ENCODE measurements around the gene SH2D3A. TPM values are rescaled to one million over a fixed set of nuclear protein-coding genes. Genes with fewer than 3 reads are reported as not detected.

The SH2D3A gene
- total RNA-seq, 1 experiment from 2014 or later = 43.4 TPM

DNA sequence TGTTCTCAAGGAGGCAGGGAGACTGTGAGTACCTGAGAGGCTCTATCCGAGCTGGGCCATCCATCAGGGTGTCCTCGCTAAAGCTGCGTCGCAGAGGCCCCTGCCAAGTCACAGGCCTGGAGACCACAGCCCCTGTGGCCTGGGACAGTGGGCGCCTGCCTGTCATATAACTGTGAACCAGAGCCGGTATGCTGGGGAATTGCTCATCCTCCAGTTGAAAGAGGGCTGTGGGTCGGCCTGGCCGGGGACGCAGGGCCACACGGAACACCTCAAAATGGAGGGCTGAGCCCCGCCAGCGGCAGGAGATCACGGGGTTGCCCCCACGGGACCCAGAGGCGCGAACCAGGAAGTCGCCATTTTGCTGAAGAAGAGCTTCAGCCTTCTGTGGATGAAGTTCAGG lies 6.6 kb downstream of the SH2D3A start:
- Histone ChIP-seq H3K9me3 (ENCODE audit: insufficient read depth, low read depth) (no peaks in the 10 kb centered on the region), H3K27me3 (ENCODE audit: insufficient read depth, low read depth) (no peaks in the 10 kb centered on the region), H3K4me3 (no peak overlapping the region), H3K27ac (no peak overlapping the region), H3K36me3 (ENCODE audit: low read depth) (peaks cover 30% of the 10 kb centered on the region), H3F3A (ENCODE audit: insufficient read depth, low read depth) (peaks cover 39% of the 10 kb centered on the region), H3K4me2 (no peak overlapping the region), H3K9me2 (ENCODE audit: insufficient read depth) (no peaks in the 10 kb centered on the region), H4K20me1 (ENCODE audit: insufficient read depth) (no peaks in the 10 kb centered on the region), H2AFZ (no peak overlapping the region), H3K79me2 (ENCODE audit: low read depth) (peaks cover 43% of the 10 kb centered on the region), H3K4me1 (replicated peaks; ENCODE audit: insufficient read depth) (peaks cover 31% of the 10 kb centered on the region)
- ChIA-PET CTCF (no interaction called here), POLR2A (ENCODE audit: unreplicated experiment) (no interaction called here)
- DNase-seq = no peak
- TF ChIP-seq, protein P1, sequence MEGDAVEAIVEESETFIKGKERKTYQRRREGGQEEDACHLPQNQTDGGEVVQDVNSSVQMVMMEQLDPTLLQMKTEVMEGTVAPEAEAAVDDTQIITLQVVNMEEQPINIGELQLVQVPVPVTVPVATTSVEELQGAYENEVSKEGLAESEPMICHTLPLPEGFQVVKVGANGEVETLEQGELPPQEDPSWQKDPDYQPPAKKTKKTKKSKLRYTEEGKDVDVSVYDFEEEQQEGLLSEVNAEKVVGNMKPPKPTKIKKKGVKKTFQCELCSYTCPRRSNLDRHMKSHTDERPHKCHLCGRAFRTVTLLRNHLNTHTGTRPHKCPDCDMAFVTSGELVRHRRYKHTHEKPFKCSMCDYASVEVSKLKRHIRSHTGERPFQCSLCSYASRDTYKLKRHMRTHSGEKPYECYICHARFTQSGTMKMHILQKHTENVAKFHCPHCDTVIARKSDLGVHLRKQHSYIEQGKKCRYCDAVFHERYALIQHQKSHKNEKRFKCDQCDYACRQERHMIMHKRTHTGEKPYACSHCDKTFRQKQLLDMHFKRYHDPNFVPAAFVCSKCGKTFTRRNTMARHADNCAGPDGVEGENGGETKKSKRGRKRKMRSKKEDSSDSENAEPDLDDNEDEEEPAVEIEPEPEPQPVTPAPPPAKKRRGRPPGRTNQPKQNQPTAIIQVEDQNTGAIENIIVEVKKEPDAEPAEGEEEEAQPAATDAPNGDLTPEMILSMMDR (conservative IDR thresholded peaks at IDR 0.05) = no peak
- no peak for TF ChIP-seq EZH2 (IDR thresholded peaks at IDR 0.05; ENCODE audit: low read depth)
- BruUV-seq (replicated peaks) = no TSS peak
- intact Hi-C loops (cut with micrococcal nuclease; ENCODE audit: unreplicated experiment) = no loop called here

DNA sequence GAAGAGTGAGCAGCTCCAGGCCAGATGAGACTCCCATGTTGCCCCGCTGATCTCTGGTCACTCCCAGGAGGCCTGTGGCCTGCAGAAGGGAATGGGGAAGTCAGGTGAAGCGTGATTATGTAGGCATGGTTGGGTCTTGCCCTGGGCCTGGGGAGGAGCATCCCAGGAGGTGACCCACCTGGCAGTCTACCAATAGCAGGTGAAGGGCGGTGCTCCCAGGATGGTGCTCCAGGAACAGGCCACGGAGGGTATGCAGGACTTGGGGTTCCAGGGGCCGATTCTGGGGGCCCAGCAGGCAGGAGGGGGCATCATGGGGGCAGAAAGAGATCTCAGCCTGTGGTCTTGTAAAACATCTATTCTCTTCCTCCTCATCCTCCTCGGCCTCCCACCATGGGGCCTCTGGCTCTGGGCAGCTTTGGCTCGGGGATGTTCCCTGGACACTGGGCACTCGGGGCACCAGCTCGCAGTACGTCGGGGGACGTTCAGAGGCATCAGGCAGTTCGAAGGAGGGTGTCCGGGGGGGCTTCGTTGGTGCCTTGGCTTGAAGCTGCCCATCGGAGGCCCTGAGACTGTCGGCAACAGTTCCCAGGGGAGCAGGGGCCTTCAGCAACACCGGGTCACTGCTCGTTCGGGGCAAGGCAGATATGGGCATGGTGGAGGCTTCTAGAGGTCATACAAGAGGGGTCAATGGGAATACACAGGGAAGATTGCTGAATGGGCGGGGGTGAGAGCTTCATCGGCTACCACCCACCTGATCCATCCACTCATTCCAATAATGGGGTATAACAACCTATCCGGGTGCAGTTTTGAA lies 12.4 kb downstream of the SH2D3A start:
- peaks cover 5% of the 10 kb centered on the region; the same call in 1 of the 2 replicates for H3K36me3 ChIP-seq (ENCODE audit: low read depth)
- no peaks in the 10 kb centered on the region for H3K9me2 ChIP-seq (ENCODE audit: insufficient read depth)
- no peaks in the 10 kb centered on the region for H3K79me2 ChIP-seq (ENCODE audit: low read depth)
- no peak overlapping the region for H3K4me2 ChIP-seq
- H3K9me3 ChIP-seq (ENCODE audit: insufficient read depth, low read depth) = no peaks in the 10 kb centered on the region
- no peak overlapping the region for H3K27ac ChIP-seq
- DNase-seq = no peak
- H2AFZ ChIP-seq = no peak overlapping the region
- POLR2A ChIA-PET (ENCODE audit: unreplicated experiment) = no interaction called here
- no TSS peak for BruUV-seq (replicated peaks)
- H4K20me1 ChIP-seq (ENCODE audit: insufficient read depth) = peaks cover 4% of the 10 kb centered on the region; the same call in 1 of the 2 replicates
- H3K27me3 ChIP-seq (ENCODE audit: insufficient read depth, low read depth) = no peaks in the 10 kb centered on the region
- no peaks in the 10 kb centered on the region for H3K4me1 ChIP-seq (replicated peaks; ENCODE audit: insufficient read depth)
- TF ChIP-seq, protein P1 (conservative IDR thresholded peaks at IDR 0.05) = no peak
- TF ChIP-seq EZH2 (IDR thresholded peaks at IDR 0.05; ENCODE audit: low read depth) = no peak
- intact Hi-C loops (cut with micrococcal nuclease; ENCODE audit: unreplicated experiment) = no loop called here
- CTCF ChIA-PET = no interaction called here
- peaks cover 54% of the 10 kb centered on the region for H3F3A ChIP-seq (ENCODE audit: insufficient read depth, low read depth)
- no peak overlapping the region for H3K4me3 ChIP-seq

DNA sequence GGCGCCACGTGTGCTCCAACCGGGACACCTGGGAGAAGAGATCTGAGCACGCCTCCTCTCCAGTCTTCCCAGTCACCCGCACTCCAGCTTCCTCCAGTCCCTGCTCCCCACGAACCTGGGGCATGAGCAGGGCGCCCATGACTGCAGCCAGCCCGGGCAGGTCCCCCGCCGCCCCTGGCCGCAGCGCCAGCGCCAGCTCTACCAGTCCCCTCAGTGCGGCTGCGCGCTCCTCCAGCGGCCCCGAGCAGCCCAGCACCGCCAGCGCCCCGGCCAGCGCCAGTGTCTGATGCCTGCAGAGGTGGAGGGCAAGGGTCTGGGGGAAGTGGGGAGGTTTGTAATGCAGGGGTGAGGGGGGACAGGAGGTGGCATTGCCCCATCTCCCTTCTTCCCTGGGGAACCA lies 13.1 kb downstream of the SH2D3A start:
- H3F3A ChIP-seq (ENCODE audit: insufficient read depth, low read depth) = peaks cover 59% of the 10 kb centered on the region
- no peaks in the 10 kb centered on the region; the same call in 1 of the 2 replicates for H3K36me3 ChIP-seq (ENCODE audit: low read depth)
- POLR2A ChIA-PET (ENCODE audit: unreplicated experiment) = interaction anchor here (0.7 kb wide), 1 partner anchor 982 kb away, joined by 3 read pairs; no protein-coding TSS in a partner anchor
- no peak for DNase-seq
- no peak overlapping the region for H3K4me2 ChIP-seq
- intact Hi-C loops (cut with micrococcal nuclease; ENCODE audit: unreplicated experiment) = no loop called here
- no peaks in the 10 kb centered on the region for H3K9me2 ChIP-seq (ENCODE audit: insufficient read depth)
- CTCF ChIA-PET = no interaction called here
- BruUV-seq (replicated peaks) = no TSS peak
- no peaks in the 10 kb centered on the region for H3K79me2 ChIP-seq (ENCODE audit: low read depth)
- no peak overlapping the region for H3K27ac ChIP-seq
- H4K20me1 ChIP-seq (ENCODE audit: insufficient read depth) = peaks cover 4% of the 10 kb centered on the region; the same call in 1 of the 2 replicates
- no peak overlapping the region for H3K4me3 ChIP-seq
- H3K27me3 ChIP-seq (ENCODE audit: insufficient read depth, low read depth) = no peaks in the 10 kb centered on the region
- TF ChIP-seq EZH2 (IDR thresholded peaks at IDR 0.05; ENCODE audit: low read depth) = no peak
- TF ChIP-seq, protein P1 (conservative IDR thresholded peaks at IDR 0.05) = no peak
- H3K9me3 ChIP-seq (ENCODE audit: insufficient read depth, low read depth) = no peaks in the 10 kb centered on the region
- no peak overlapping the region for H2AFZ ChIP-seq
- H3K4me1 ChIP-seq (replicated peaks; ENCODE audit: insufficient read depth) = no peaks in the 10 kb centered on the region

Measured in PC-9 (cell line).